Measurements from ENCODE around the gene NR6A1. TPM values are rescaled to one million over a fixed set of nuclear protein-coding genes. Genes with fewer than 3 reads are reported as not detected.

The NR6A1 gene
- total and polyA plus RNA-seq, 2 of the 13 experiments (the other 11 are each of a cell fraction or from before 2014, with no cell fraction given): 28.1 to 31.5 TPM

DNA sequence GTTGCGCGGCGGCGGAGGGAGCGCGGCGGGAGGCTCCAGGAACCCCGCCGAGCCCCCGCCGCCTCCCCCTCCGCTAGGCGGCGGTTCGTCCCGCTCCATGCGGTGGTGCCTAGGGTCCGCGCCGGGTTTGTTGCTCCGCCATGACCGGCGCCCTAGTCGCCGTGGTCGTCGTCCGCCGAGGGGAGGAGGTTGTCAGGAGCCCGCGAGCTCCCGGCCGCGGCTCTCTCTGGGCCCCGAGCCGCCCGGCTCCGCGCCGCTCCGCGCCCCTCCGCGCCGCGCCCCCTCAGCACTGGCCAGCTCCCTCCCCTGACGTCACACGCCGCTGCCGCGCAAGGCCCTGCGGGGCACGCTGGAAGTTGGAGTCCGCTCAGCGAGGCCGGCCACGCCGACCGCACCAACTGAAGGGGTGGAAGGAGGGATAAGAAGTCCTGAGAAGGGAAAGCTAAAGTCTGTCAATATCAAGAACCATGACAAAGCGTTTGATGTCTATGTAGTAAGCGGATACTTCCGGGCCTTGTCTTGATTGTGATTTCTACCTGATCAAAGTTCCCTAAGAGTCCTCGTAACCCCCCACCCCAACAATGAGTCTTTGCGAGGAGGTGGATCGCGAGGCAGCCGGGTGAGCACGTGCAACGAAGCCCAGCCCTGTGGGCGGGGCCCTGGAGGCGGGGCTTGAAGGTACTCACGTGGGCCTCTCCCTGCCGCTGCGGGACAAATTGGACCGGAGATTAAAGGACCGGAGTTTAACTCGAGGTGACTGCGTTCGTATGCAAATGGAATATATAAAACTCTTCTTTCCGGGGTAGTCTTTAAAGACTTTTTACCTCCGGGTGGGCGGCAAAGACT, at the start of gene NR6A1 (continued):
- TF ChIP-seq ESRRA (CRISPR knock-in tag; IDR thresholded peaks at IDR 0.05; ENCODE audit: low read depth) (0 out of 2 replicates have a peak, but pooled peaks have one; percentile 13), ZC3H4 (CRISPR knock-in tag; IDR thresholded peaks at IDR 0.05; ENCODE audit: borderline replicate concordance) (no peak), FOXP1 (IDR thresholded peaks at IDR 0.05) (no peak), FOXP1 (CRISPR knock-in tag; IDR thresholded peaks at IDR 0.05) (no peak), KMT2B (CRISPR knock-in tag; IDR thresholded peaks at IDR 0.05) (peak; percentile 71), ZNF33A (CRISPR knock-in tag; IDR thresholded peaks at IDR 0.05; ENCODE audit: borderline replicate concordance) (no peak), RAD21 (CRISPR knock-in tag; IDR thresholded peaks at IDR 0.05) (no peak; the same call in 1 of the 2 replicates), SNRNP70 (IDR thresholded peaks at IDR 0.05; ENCODE audit: low read depth, low read length) (no peak), SIN3B (IDR thresholded peaks at IDR 0.05; ENCODE audit: low read length) (0 out of 2 replicates have a peak, but pooled peaks have one; percentile 11), IKZF1 (IDR thresholded peaks at IDR 0.05) (no peak), ISL2 (CRISPR knock-in tag; IDR thresholded peaks at IDR 0.05) (peak; percentile 66; the same call in 1 of the 2 replicates), ZNF451 (CRISPR knock-in tag; IDR thresholded peaks at IDR 0.05) (peak; percentile 43; the same call in 1 of the 2 replicates), MBD4 (IDR thresholded peaks at IDR 0.05; ENCODE audit: borderline replicate concordance, low read length) (no peak), ZNF850 (CRISPR knock-in tag; conservative IDR thresholded peaks at IDR 0.05) (no peak), ZNF878 (CRISPR knock-in tag; IDR thresholded peaks at IDR 0.05) (0 out of 2 replicates have a peak, but pooled peaks have one; percentile 4), IKZF4 (CRISPR knock-in tag; IDR thresholded peaks at IDR 0.05; ENCODE audit: borderline replicate concordance, low read depth, not compliant biosample characterization) (no peak), ATRX (CRISPR knock-in tag; IDR thresholded peaks at IDR 0.05; ENCODE audit: borderline replicate concordance) (no peak), IRF2 (CRISPR knock-in tag; IDR thresholded peaks at IDR 0.05) (peak; percentile 78), TCF7 (IDR thresholded peaks at IDR 0.05; ENCODE audit: low read depth) (no peak), YY1 (IDR thresholded peaks at IDR 0.05; ENCODE audit: insufficient read depth, insufficient replicate concordance, low read depth, low read length) (peak; percentile 76), TBP (CRISPR knock-in tag; IDR thresholded peaks at IDR 0.05) (peak; percentile 87; the same call in 1 of the 2 replicates), ZNF629 (CRISPR knock-in tag; conservative IDR thresholded peaks at IDR 0.05) (0 out of 2 replicates have a peak, but pooled peaks have one; percentile 15)
- TF ChIP-seq, protein P1, sequence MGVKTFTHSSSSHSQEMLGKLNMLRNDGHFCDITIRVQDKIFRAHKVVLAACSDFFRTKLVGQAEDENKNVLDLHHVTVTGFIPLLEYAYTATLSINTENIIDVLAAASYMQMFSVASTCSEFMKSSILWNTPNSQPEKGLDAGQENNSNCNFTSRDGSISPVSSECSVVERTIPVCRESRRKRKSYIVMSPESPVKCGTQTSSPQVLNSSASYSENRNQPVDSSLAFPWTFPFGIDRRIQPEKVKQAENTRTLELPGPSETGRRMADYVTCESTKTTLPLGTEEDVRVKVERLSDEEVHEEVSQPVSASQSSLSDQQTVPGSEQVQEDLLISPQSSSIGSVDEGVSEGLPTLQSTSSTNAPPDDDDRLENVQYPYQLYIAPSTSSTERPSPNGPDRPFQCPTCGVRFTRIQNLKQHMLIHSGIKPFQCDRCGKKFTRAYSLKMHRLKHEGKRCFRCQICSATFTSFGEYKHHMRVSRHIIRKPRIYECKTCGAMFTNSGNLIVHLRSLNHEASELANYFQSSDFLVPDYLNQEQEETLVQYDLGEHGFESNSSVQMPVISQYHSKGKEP (CRISPR knock-in tag; IDR thresholded peaks at IDR 0.05): no peak
- TF ChIP-seq, protein P2, sequence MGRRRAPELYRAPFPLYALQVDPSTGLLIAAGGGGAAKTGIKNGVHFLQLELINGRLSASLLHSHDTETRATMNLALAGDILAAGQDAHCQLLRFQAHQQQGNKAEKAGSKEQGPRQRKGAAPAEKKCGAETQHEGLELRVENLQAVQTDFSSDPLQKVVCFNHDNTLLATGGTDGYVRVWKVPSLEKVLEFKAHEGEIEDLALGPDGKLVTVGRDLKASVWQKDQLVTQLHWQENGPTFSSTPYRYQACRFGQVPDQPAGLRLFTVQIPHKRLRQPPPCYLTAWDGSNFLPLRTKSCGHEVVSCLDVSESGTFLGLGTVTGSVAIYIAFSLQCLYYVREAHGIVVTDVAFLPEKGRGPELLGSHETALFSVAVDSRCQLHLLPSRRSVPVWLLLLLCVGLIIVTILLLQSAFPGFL (CRISPR knock-in tag; IDR thresholded peaks at IDR 0.05): no peak
- TF ChIP-seq, protein P3, sequence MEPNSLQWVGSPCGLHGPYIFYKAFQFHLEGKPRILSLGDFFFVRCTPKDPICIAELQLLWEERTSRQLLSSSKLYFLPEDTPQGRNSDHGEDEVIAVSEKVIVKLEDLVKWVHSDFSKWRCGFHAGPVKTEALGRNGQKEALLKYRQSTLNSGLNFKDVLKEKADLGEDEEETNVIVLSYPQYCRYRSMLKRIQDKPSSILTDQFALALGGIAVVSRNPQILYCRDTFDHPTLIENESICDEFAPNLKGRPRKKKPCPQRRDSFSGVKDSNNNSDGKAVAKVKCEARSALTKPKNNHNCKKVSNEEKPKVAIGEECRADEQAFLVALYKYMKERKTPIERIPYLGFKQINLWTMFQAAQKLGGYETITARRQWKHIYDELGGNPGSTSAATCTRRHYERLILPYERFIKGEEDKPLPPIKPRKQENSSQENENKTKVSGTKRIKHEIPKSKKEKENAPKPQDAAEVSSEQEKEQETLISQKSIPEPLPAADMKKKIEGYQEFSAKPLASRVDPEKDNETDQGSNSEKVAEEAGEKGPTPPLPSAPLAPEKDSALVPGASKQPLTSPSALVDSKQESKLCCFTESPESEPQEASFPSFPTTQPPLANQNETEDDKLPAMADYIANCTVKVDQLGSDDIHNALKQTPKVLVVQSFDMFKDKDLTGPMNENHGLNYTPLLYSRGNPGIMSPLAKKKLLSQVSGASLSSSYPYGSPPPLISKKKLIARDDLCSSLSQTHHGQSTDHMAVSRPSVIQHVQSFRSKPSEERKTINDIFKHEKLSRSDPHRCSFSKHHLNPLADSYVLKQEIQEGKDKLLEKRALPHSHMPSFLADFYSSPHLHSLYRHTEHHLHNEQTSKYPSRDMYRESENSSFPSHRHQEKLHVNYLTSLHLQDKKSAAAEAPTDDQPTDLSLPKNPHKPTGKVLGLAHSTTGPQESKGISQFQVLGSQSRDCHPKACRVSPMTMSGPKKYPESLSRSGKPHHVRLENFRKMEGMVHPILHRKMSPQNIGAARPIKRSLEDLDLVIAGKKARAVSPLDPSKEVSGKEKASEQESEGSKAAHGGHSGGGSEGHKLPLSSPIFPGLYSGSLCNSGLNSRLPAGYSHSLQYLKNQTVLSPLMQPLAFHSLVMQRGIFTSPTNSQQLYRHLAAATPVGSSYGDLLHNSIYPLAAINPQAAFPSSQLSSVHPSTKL (CRISPR knock-in tag; IDR thresholded peaks at IDR 0.05): peak; percentile 20; the same call in 1 of the 2 replicates
